Activated CD4-positive, alpha-beta T cell treated with anti-CD3 and anti-CD28 coated beads for 36 hours (primary cell): ENCODE measurements around the gene TMEM134. TPM values are rescaled to one million over a fixed set of nuclear protein-coding genes. Genes with fewer than 3 reads are reported as not detected.
A peak's percentile ranks its signal among the peaks of the same experiment; 100 is the strongest.
"Not testable (repeated sequence)": the region's sequence is repeated elsewhere in the genome, so short reads cannot be mapped to it uniquely, and the experiment has no call there.

Experiments used
- ATAC-seq: fragments of 200-7000 bp; cut with Tn5 transposase; one replicate; pipeline ENCODE4 v1.10.0; 2021; ENCODE audit warnings: mild to moderate bottlenecking, moderate library complexity
- CTCF ChIA-PET: fragments of 350-600 bp; sonication (Branson Sonifier 250); formaldehyde crosslinking; loops from one replicate; lab custom pipeline; 2021; ENCODE audit warnings: antibody characterized with exemption; lab: Charles Lee
- POLR2A ChIA-PET: fragments of 350-600 bp; sonication (Branson Sonifier 250); formaldehyde crosslinking; loops from one replicate; lab custom pipeline; 2021; ENCODE audit warnings: antibody characterized with exemption, inconsistent platforms; lab: Charles Lee
- DNase-seq: peaks from one replicate; pipeline ENCODE4 v3.0.0-alpha.2; 2020
- H3K27ac Mint-ChIP-seq: one replicate; pipeline ENCODE4 v1.8.0; 2021; ENCODE audit warnings: mixed read lengths
- H3K27me3 Mint-ChIP-seq: one replicate; pipeline ENCODE4 v1.8.0; 2021; ENCODE audit warnings: mixed read lengths
- H3K36me3 Mint-ChIP-seq: one replicate; pipeline ENCODE4 v1.8.0; 2021; ENCODE audit warnings: low read depth, mixed read lengths
- H3K4me1 Mint-ChIP-seq: one replicate; pipeline ENCODE4 v1.8.0; 2021; ENCODE audit warnings: mixed read lengths
- H3K4me3 Mint-ChIP-seq: one replicate; pipeline ENCODE4 v1.8.0; 2021; ENCODE audit warnings: mild to moderate bottlenecking, moderate library complexity, mixed read lengths
- H3K9me3 Mint-ChIP-seq: one replicate; pipeline ENCODE4 v1.8.0; 2021; ENCODE audit warnings: low read depth, mixed read lengths
- intact Hi-C, 2 experiments: fragments of 100-400 bp; cut with DNase I in 1 of 2; cut with micrococcal nuclease in 1 of 2; formaldehyde crosslinking; loops; one replicate each; pipeline versions ENCODE4 v1.14.2 to v1.15.1; 2022 to 2024; cut with DNase I, micrococcal nuclease
- total RNA-seq, 2 experiments: library from RNA; stranded (reverse); gene quantifications; one replicate each; pipeline ENCODE4 v1.2.3, GENCODE V29; 2021

Gene TMEM134
- total RNA-seq, 2 experiments from 2014 or later, result 69.9 to 74.7 TPM

GRCh38 chr11:67492069-67492727, 23.1 kb upstream of the TMEM134 start:
- ATAC-seq (no peak), DNase-seq (no peak)
- Mint-ChIP-seq H3K4me3 (no peak overlapping the region), H3K27ac (no peak overlapping the region), H3K4me1 (peaks cover 27% of the 10 kb centered on the region), H3K36me3 (peaks cover 41% of the 10 kb centered on the region), H3K9me3 (peaks cover 2% of the 10 kb centered on the region), H3K27me3 (no peaks in the 10 kb centered on the region)
- ChIA-PET CTCF (interaction anchor here (0.6 to 1.0 kb wide), 3 partner anchors 9 to 109 kb away, joined by 3 to 4 read pairs (median 3); partner anchors contain the start of gene AIP), POLR2A (interaction anchor here (0.7 kb wide), 1 partner anchor 13 kb away, joined by 3 read pairs; the partner anchor contains the start of gene PITPNM1)
- intact Hi-C loops, result no loop called here

GRCh38 chr11:67491276-67492068, 22.4 kb upstream of the TMEM134 start:
- intact Hi-C loops, result no loop called here
- Mint-ChIP-seq H3K4me3 (no peak overlapping the region), H3K9me3 (peaks cover 2% of the 10 kb centered on the region), H3K36me3 (peaks cover 42% of the 10 kb centered on the region), H3K4me1 (peaks cover 35% of the 10 kb centered on the region), H3K27me3 (no peaks in the 10 kb centered on the region), H3K27ac (peak overlapping the region; percentile 76)
- ChIA-PET CTCF (interaction anchor here (0.6 kb wide), 1 partner anchor 109 kb away, joined by 4 read pairs; no protein-coding TSS in a partner anchor), POLR2A (interaction anchor here (0.7 kb wide), 1 partner anchor 14 kb away, joined by 3 read pairs; the partner anchor contains the start of gene PITPNM1)
- ATAC-seq (no peak), DNase-seq (no peak)

DNA sequence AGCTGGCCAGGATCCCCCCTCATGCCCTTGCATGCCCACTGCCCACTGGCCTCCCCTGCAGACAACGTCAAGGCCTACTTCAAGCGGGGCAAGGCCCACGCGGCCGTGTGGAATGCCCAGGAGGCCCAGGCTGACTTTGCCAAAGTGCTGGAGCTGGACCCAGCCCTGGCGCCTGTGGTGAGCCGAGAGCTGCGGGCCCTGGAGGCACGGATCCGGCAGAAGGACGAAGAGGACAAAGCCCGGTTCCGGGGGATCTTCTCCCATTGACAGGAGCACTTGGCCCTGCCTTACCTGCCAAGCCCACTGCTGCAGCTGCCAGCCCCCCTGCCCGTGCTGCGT, 21.6 kb upstream of the TMEM134 start:
- Mint-ChIP-seq H3K27ac (peak overlapping the region; percentile 76), H3K4me1 (peaks cover 42% of the 10 kb centered on the region), H3K27me3 (no peaks in the 10 kb centered on the region), H3K9me3 (peaks cover 2% of the 10 kb centered on the region), H3K36me3 (peaks cover 49% of the 10 kb centered on the region), H3K4me3 (no peak overlapping the region)
- no peak for DNase-seq
- POLR2A ChIA-PET, result interaction anchor here (0.6 kb wide), 1 partner anchor 1221 kb away, joined by 4 read pairs; no protein-coding TSS in a partner anchor
- CTCF ChIA-PET, result no interaction called here
- intact Hi-C loops, result no loop called here
- ATAC-seq, result no peak

GRCh38 chr11:67489885-67490726, 21.1 kb upstream of the TMEM134 start:
- CTCF ChIA-PET, result interaction anchor here (0.9 kb wide), 1 partner anchor 81 kb away, joined by 3 read pairs; no protein-coding TSS in a partner anchor
- peak overlapping the region; percentile 88 for H3K27ac Mint-ChIP-seq
- no peak for ATAC-seq
- H3K4me3 Mint-ChIP-seq, result no peak overlapping the region
- peaks cover 2% of the 10 kb centered on the region for H3K9me3 Mint-ChIP-seq
- peaks cover 51% of the 10 kb centered on the region for H3K36me3 Mint-ChIP-seq
- no peaks in the 10 kb centered on the region for H3K27me3 Mint-ChIP-seq
- POLR2A ChIA-PET, result interaction anchor here (0.6 kb wide), 1 partner anchor 1220 kb away, joined by 4 read pairs; no protein-coding TSS in a partner anchor
- no peak for DNase-seq
- peaks cover 48% of the 10 kb centered on the region for H3K4me1 Mint-ChIP-seq
- intact Hi-C loops, result loop anchor here (5.0 to 10.0 kb wide), 4 partner anchors 88 to 855 kb away; partner anchors contain the start of genes ANKRD13D (in 1 of the 2), PPP1CA (in 1 of the 2), RBM4 (in 1 of the 2) and TBC1D10C (in 1 of the 2)

DNA sequence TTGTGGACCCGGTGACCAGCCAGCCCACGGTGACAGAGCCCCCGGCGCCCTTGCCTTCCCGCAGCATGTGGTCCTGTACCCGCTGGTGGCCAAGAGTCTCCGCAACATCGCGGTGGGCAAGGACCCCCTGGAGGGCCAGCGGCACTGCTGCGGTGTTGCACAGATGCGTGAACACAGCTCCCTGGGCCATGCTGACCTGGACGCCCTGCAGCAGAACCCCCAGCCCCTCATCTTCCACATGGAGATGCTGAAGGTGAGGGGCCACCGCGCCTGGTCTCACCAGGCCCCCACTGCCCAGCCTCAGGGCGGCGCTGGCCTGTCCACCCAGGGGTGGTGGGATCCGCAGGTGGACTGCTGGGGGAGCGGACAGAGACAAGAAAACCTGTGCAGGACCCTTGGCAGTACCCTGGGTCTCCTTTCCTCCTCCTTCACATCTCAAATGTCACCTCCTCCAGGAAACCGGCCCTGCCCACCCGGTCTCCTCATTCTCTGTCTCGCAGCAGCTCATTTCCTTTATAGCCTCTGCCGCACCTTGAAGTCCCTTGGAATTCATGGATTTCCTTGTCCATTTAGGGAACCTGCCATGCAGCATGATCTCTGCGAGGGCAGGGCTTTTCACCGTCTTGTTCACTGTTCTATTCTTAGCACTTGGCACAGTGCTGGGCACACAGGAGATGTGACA, 20.3 kb upstream of the TMEM134 start:
- DNase-seq (no peak), ATAC-seq (no peak)
- peak overlapping the region; percentile 86 for H3K4me3 Mint-ChIP-seq
- no peaks in the 10 kb centered on the region for H3K27me3 Mint-ChIP-seq
- H3K27ac Mint-ChIP-seq, result peak overlapping the region; percentile 100
- peaks cover 59% of the 10 kb centered on the region for H3K36me3 Mint-ChIP-seq
- ChIA-PET CTCF (interaction anchor here (0.9 kb wide), 1 partner anchor 80 kb away, joined by 3 read pairs; no protein-coding TSS in a partner anchor), POLR2A (no interaction called here)
- H3K4me1 Mint-ChIP-seq, result peaks cover 55% of the 10 kb centered on the region
- H3K9me3 Mint-ChIP-seq, result peaks cover 2% of the 10 kb centered on the region
- intact Hi-C loops, result loop anchor here (5.0 to 10.0 kb wide), 4 partner anchors 87 to 855 kb away; partner anchors contain the start of genes ANKRD13D (in 1 of the 2), PPP1CA (in 1 of the 2), RBM4 (in 1 of the 2) and TBC1D10C (in 1 of the 2)

DNA sequence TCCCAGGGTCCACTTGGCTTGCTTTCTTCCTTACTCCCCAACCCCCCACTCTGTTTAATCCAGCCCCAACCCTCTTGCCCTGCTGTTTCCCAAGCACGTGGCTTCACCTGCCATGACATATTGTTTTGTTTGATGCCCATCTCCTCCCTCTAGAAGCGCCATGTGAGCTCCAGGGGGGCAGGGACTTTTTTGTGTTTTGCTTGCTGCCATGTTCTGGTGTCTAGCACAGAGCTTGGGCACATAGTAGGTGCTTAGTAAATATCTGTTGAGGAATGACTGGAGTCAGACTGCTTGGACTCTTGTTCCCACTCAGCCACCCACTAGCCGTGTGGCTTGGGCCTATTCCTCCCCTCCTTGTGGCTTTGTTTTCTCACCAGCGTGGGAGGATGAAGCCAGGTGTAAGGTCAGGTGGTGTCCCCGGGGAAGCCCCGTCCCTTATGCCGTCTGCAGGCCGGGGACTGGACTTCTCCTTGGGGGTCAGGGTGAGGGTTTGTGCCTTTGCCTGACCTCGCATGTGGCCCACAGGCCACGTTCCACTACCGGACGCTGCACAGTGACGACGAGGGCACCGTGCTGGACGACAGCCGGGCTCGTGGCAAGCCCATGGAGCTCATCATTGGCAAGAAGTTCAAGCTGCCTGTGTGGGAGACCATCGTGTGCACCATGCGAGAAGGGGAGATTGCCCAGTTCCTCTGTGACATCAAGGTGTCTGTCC, 17.6 kb upstream of the TMEM134 start:
- no peak for ATAC-seq
- H3K4me3 Mint-ChIP-seq, result peak overlapping the region; percentile 86
- DNase-seq, result peak; percentile 79

DNA sequence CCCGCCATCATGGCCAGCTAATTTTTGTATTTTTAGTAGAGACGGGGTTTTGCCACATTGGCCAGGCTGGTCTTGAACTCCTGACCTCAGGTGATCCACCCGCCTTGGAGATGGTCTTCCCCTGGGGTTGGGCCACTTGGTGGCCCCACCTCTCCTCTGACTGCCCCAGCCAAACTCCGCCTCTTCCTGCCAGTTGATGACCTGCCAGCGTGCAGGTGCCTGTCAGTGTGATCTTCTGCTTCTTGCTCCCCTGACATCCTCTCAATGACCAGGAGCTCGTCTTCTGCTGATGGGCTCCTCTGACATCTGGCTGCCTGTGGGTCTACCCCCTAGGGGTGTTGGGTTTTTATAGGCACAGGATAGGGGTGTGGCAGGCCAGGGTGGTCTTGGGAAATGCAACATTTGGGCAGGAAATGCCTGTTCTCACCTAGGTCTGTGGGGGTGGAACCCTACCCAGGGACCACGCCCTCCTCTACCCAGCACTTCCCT, 16.9 kb upstream of the TMEM134 start:
- peak overlapping the region; percentile 100 for H3K27ac Mint-ChIP-seq
- peaks cover 65% of the 10 kb centered on the region for H3K36me3 Mint-ChIP-seq
- H3K4me1 Mint-ChIP-seq, result peaks cover 66% of the 10 kb centered on the region
- H3K4me3 Mint-ChIP-seq, result peak overlapping the region; percentile 86
- ChIA-PET CTCF (interaction anchor here (0.6 to 0.7 kb wide), 2 partner anchors 71 to 134 kb away, joined by 3 to 4 read pairs; no protein-coding TSS in a partner anchor), POLR2A (interaction anchor here (2.5 kb wide), 1 partner anchor 49 kb away, joined by 6 read pairs; the partner anchor contains the start of gene PTPRCAP)
- intact Hi-C loops, result loop anchor here (2.0 to 10.0 kb wide), 6 partner anchors 19 to 851 kb away; partner anchors contain the start of genes ANKRD13D (in 1 of the 2), PITPNM1 (in 1 of the 2), PPP1CA (in 1 of the 2) and PTPRCAP (in 1 of the 2)
- ATAC-seq (peak; percentile 11), DNase-seq (peak; percentile 87)
- H3K9me3 Mint-ChIP-seq, H3K27me3 Mint-ChIP-seq: not testable (repeated sequence)

More for the DNA sequence above, 17.6 kb upstream of the TMEM134 start:
- H3K27me3 Mint-ChIP-seq, result no peaks in the 10 kb centered on the region
- intact Hi-C loops, result loop anchor here (1.0 to 10.0 kb wide), 6 partner anchors 20 to 852 kb away; partner anchors contain the start of genes PPP1CA (in 2 of the 2), ANKRD13D (in 1 of the 2), RBM4 (in 1 of the 2) and TBC1D10C (in 1 of the 2)
- H3K27ac Mint-ChIP-seq, result peak overlapping the region; percentile 100
- CTCF ChIA-PET, result interaction anchor here (0.6 to 1.9 kb wide), 4 partner anchors 19 to 135 kb away, joined by 3 to 11 read pairs (median 4); partner anchors contain the start of gene PPP1CA
- peaks cover 68% of the 10 kb centered on the region for H3K36me3 Mint-ChIP-seq
- H3K9me3 Mint-ChIP-seq, result peaks cover 2% of the 10 kb centered on the region
- peaks cover 68% of the 10 kb centered on the region for H3K4me1 Mint-ChIP-seq
- POLR2A ChIA-PET, result interaction anchor here (2.5 kb wide), 1 partner anchor 49 kb away, joined by 6 read pairs; the partner anchor contains the start of gene PTPRCAP

DNA sequence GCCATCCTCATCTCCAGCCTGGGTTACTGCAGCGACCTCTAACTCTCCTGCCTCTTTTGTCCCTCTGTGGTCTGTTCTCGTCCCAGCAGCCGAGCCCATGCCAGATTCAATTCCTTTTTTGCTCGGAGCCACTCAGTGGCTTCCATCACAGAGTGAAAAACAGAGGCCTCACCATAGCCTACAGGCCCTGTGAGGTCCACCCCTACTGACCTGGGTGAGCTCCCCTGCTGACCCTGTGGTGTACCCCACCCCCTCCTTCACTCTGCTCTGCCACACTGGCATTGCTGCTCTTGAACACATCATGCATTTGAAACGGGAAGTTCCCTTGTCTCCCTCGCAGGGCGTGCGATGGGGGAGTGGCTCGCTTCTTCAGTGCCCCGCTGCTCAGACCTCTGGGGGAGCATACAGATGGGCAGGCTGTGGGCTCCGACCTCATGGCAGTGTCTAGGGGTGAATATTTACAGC, 15.8 kb upstream of the TMEM134 start:
- peak; percentile 89 for DNase-seq
- intact Hi-C loops, result loop anchor here (1.0 to 10.0 kb wide), 9 partner anchors 16 to 850 kb away; partner anchors contain the start of genes ANKRD13D (in 1 of the 2), GRK2 (in 1 of the 2), PITPNM1 (in 1 of the 2) and PPP1CA (in 1 of the 2)
- H3K27me3 Mint-ChIP-seq, result no peaks in the 10 kb centered on the region
- H3K36me3 Mint-ChIP-seq, result peaks cover 57% of the 10 kb centered on the region
- ATAC-seq, result peak; percentile 8
- H3K4me1 Mint-ChIP-seq, result peaks cover 65% of the 10 kb centered on the region
- peaks cover 2% of the 10 kb centered on the region for H3K9me3 Mint-ChIP-seq
- POLR2A ChIA-PET, result interaction anchor here (1.5 kb wide), 1 partner anchor 16 kb away, joined by 3 read pairs; the partner anchor contains the start of gene TMEM134
- peak overlapping the region; percentile 99 for H3K27ac Mint-ChIP-seq
- CTCF ChIA-PET, result interaction anchor here (0.6 kb wide), 2 partner anchors 37 to 85 kb away, joined by 3 read pairs; no protein-coding TSS in a partner anchor
- peak overlapping the region; percentile 86 for H3K4me3 Mint-ChIP-seq
